Hepatic stellate cell (primary cell): ENCODE results near the gene AMBRA1.

Source experiments
- DNase-seq: peaks from one replicate; pipeline ENCODE4 v3.0.0; 2011; ENCODE audit warnings: low spot score

The AMBRA1 gene

DNA sequence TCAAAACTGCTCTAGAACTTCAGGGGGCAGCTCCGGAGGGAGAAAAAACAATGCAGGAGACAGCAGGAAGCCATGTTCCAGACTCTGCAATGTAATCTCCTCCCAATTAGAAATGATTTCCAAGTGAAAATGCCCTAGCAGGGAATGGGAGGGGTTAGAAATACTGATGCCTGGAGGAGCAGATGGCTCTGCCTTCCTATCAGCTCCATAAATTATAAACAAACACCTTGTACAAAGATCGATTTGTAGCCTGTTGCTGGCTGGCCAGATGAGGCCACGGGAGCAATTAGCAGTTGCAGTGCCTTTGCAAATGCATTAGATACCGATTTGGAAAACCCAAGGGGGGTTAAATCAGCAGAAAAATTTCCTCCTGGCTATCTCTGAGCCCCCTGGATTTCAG lies 155.6 kb downstream of the AMBRA1 start:
- DNase-seq, result no peak

DNA sequence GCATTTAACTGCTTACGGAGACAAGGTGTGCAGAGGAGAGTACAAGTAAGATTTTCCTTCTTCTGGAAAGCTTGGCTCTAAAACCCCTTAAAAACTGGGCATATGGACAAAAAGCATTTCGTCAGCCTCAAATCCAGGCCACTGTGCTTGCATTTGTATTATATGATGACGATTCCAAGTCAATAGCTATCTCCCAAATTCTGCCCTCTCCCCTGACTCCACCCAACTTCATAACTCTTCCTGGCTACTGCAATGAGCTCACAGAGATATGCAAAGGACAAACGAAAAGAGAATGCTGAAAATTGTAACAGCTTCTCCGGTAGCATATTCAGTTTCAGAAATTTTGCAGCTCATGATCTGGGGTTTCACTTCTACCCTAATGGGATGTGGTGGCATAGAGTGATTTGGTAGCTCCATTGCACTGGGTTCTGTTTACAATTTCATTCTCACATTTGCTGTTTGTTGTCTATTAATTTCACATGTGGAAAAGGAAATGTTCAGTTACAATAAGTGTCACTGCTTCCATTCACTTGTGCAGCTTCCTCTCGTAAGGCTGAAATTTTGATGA lies 156.6 kb downstream of the AMBRA1 start:
- no peak for DNase-seq

DNA sequence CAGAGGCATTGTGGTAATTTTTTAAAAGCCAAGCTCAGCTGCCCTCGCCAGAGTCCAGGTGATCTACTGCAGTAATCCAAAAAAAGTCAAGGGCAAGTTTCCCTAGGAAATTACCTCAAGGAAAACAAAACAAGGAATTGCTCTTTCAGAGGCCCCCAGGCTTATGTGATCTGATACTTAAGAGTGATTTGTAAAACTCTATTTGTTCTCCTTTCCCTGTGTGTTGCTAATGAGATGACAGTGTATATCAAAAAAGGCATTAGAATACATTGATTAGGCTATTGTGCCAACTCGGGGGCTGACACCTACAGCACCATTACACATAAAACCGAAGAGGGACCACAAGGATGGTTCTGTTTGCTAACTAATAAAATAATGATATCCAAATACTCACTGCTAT lies 157.7 kb downstream of the AMBRA1 start:
- DNase-seq, result no peak

DNA sequence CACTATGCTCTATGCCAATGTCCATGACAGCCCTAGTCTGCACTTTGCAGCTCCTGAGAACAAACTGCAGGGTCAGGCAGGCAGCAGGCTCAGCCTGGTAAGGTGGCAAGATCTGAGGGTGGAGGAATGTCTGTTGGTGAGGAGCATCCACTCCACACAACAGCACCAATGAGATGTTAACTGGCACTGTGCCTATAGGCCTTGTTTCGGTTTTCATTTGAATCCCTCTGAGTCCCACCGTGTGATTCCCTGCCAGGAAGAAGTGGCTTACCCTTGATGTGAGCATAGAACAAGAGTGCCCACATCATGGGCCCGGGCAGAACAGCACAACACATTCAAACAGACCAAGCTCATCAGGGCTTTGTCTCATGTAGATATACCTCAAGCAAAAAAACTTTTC lies 158.1 kb downstream of the AMBRA1 start:
- DNase-seq, result no peak

DNA sequence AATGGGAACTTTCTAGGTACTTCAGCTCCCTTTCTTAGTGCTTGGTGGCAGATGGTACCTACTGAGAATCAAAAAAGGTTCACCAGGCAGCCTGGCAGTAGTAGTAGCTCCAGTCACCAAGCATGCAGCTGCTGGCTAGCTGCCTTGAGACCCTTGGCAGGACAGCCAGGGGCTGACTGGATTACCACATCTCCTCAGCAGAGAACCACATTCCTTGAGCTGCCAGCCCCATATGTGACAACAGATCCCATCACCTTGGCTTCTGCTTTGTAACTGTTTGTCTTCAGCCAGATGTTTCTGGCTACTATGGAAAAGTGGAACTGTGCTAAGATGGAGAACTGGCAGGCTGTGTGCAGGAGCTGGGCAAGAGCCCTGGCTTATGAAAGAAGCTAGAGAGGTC lies 162.6 kb downstream of the AMBRA1 start:
- no peak for DNase-seq

- no peak for DNase-seq
Observed at GRCh38 chr11:46429717-46430116, 164.1 kb downstream of the AMBRA1 start.

- DNase-seq, result no peak
Observed at GRCh38 chr11:46427364-46427763, 166.5 kb downstream of the AMBRA1 start.

DNA sequence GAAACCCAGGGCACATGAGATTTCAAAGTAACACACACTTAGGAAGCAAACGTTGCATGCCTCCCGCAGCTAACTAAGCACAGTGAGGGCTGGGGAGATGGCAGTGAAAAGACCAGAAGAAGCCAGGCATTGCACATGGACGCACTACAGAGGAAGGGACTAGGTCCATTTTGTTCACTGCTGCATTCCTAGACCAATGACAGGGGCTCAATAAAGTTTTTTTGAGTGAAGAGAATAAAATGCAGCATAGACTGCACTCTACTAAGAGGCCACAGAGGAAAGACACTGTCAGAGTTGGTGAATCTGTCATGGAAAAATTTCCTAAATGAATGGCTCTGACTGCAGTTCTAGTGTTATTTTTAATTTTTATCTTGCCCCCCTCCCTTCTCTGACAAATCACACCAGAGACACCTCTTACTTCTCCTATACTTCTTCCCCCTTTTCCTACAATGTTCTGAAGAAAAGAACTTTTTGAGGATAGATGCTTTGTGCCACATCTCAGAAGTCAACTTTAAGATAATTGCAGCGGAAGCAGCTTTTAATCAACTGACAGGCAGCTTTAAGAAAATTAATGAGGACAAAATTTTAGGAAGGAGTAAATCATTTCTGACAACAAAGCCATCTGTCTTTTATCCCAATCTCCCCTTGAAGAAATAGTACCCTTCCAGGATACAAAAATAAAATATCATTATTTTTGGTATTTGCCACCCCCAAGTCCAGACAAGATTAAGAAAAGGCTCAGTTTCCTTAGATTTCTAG lies 167.4 kb downstream of the AMBRA1 start:
- no peak for DNase-seq

GRCh38 chr11:46422588-46422987 lies 171.2 kb downstream of the AMBRA1 start:
- no peak for DNase-seq

DNA sequence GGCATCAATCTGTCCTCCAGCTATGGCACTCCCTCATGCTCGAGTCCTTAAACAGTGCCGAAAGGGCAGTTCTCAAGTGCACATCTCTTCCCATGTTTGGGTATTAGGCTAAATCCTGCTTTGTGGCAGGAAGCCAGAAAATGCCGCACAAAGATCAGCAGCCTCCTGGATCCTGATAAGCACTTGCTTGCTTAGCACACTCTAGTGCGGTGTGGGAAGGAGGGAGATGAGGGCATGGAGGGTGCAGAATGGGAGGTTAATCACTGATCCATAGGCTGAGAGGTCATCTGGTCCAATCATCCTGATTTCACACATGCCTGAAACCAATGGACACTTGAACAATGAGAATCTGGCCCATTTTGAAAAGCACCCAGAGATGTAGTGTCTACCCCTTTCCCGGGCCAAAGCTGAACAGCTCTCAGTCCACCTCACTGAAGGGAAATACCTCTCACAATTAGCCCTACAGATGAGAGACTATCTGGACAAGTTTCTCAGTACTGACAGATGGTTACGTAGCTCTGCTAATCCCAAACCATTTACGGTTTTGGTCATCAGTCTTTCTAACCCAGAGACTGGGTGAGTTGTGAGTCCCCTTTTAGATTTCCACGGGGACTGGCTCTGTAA lies 172.5 kb downstream of the AMBRA1 start:
- no peak for DNase-seq

DNA sequence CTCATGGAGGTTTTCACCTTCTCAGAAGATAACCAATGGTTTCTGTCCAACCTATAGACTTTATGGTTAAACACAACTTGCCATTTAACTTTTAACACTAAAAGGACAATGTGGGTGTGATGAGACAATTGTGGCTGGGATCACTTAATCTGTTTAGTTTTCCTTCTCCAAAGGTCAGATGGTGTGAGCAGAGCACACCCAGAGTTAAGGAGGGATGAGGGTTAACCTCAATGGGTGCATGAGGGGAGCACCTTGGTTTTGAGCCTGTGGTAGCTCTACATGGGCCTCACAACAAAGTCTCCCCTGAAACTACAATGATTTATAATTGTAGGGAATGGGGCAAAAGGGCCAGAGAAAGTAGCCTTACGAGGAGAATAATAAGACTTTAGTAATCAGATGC lies 173.3 kb downstream of the AMBRA1 start:
- DNase-seq, result no peak

GRCh38 chr11:46418751-46419150 lies 175.1 kb downstream of the AMBRA1 start:
- no peak for DNase-seq

DNA sequence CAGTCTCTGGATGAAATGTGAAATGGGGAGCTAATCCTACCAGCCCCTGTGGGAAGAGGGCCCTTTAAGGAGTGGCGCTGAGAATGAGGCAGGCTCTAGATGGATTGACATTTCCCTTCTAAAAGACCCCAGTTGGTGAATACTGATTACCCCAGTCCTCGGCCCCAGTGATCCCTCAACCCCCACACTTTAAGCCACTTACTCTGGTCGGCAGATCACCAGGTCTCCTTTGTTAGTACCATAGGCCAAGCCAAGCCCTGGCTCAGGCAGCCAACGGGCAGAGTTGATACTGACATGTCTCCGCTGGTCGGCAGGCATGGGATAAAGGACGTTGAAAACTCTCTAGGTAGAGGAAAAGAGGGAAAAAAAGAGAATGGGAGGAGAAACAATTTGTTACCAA lies 176.1 kb downstream of the AMBRA1 start:
- no peak for DNase-seq

DNA sequence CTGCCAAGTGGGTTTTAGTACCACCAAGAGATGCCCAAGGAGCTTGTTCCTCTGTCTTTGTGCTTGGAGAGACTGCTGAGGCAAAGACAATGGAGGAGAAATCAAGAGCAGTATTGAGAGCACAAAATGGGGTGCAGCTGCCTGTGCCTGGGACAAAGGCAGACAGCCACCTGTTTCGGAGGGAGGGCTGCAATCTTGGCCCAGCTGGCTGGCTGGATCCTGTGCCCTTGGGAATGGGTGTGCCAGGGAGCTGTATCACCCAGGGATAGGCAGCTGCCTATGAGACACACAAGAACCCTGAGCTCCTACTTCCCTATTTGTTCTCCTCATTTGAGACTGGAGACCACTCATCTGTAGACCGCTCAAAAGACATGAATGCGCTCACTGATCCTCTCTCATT lies 178.9 kb downstream of the AMBRA1 start:
- DNase-seq, result no peak

- DNase-seq, result no peak
Observed at GRCh38 chr11:46414466-46414796, 179.4 kb downstream of the AMBRA1 start.

GRCh38 chr11:46413760-46414465 lies 179.9 kb downstream of the AMBRA1 start:
- peak; percentile 29 for DNase-seq

DNA sequence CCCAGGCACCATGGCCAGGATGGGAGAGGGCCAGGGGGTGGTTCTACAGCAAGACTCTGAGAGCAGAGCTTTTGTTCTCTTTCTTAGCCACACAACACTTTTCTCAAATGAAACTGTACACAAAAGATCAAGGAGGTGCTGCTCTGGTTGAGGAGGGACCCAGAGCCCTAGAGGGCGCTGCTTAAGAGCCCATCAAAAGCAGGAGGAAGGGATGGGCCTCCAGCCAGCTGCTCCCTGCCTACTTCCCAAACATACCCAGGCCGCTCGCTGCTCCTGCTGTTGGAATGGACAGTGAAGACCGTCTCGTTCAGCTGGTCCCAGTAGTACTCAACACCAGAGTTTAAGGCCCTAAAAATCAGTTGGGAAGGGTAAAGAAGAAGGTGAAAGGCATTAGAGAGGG lies 183.8 kb downstream of the AMBRA1 start:
- no peak for DNase-seq

- no peak for DNase-seq
Observed at GRCh38 chr11:46408407-46408986, 185.3 kb downstream of the AMBRA1 start.

DNA sequence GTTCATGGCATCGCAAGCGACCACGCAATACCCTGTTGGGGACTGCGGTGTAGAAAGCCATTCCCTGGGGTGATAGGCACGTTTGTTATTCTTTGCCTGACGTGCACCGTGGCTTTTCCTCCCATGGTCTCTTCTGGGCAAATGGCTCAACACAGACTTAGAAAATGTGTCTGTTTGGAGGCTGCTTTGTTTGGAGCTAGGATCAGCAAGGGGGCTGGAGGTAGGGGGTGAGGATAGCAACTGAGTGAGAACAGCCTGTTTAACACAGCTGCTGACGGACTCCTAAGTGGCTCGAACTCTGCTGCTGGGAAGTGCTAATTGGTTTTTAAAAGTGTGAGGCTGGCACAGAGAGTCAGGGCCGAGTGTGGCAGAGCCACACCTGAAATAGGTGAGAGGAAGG lies 186.2 kb downstream of the AMBRA1 start:
- DNase-seq, result no peak

- peak; percentile 17 for DNase-seq
Observed at GRCh38 chr11:46404476-46405017, 189.3 kb downstream of the AMBRA1 start.

- no peak for DNase-seq
Observed at GRCh38 chr11:46402957-46403902, 190.6 kb downstream of the AMBRA1 start.
